B cell (primary cell): ENCODE measurements around the gene GPR3. TPM values are rescaled to one million over a fixed set of nuclear protein-coding genes. Genes with fewer than 3 reads are reported as not detected.
A peak's percentile ranks its signal among the peaks of the same experiment; 100 is the strongest.

ENCODE experiments used
- ATAC-seq: fragments of 200-7000 bp; cut with Tn5 transposase; one replicate; pipeline ENCODE4 v1.10.0; 2021; ENCODE audit warnings: low read depth, mild to moderate bottlenecking, moderate number of reproducible peaks, moderate library complexity
- CTCF ChIA-PET: fragments of 350-600 bp; sonication (Branson Sonifier 250); formaldehyde crosslinking; loops from one replicate; lab custom pipeline; 2021; ENCODE audit warnings: antibody characterized with exemption, inconsistent platforms; lab: Charles Lee
- POLR2A ChIA-PET: fragments of 350-600 bp; sonication (Branson Sonifier 250); formaldehyde crosslinking; loops from one replicate; lab custom pipeline; 2021; ENCODE audit warnings: antibody characterized with exemption; lab: Charles Lee
- DNase-seq: peaks from one replicate; pipeline ENCODE4 v3.0.0; 2013
- H2AFZ ChIP-seq: 2 replicates; pipeline ENCODE4 v1.6.1; 2012; ENCODE audit warnings: mild to moderate bottlenecking, low read depth, low read length; ENCODE audit not compliant: insufficient read depth, poor library complexity, severe bottlenecking
- H3K27ac ChIP-seq, 2 donors: 1 replicate in 1 of 2; 2 replicates in 1 of 2; pipeline ENCODE4 v1.5.1; 2012 to 2013; ENCODE audit warnings: low read length in 2 of 2, mild to moderate bottlenecking in 2 of 2, moderate library complexity in 1 of 2
- H3K27me3 ChIP-seq, 4 experiments: fragments of 200-600 bp in 1 of 4; sonication (generic) in 1 of 4; replicated peaks in 1 of 4; 1 replicate in 2 of 4; 2 replicates in 2 of 4; pipeline versions ENCODE4 v1.6.1 to v1.7.0; 2013 to 2016; ENCODE audit warnings: low read length in 3 of 4, mild to moderate bottlenecking in 2 of 4, mixed read lengths in 1 of 4, moderate library complexity in 1 of 4; ENCODE audit not compliant: insufficient read depth in 4 of 4, control insufficient read depth in 3 of 4; ENCODE audit errors: control extremely low read depth in 1 of 4
- H3K36me3 ChIP-seq, 2 experiments: replicated peaks in 1 of 2; 1 replicate in 1 of 2; 2 replicates in 1 of 2; pipeline versions ENCODE4 v1.6.1 to v1.7.1; 2013; ENCODE audit warnings: low read length in 1 of 2; ENCODE audit not compliant: insufficient read depth in 2 of 2, control insufficient read depth in 1 of 2; ENCODE audit errors: control extremely low read depth in 1 of 2, extremely low read depth in 1 of 2
- H3K4me1 ChIP-seq, 2 donors: fragments of 200-600 bp in 1 of 2; sonication (generic) in 1 of 2; 1 replicate in 1 of 2; 2 replicates in 1 of 2; pipeline versions ENCODE4 v1.5.1 to v1.6.1; 2013 to 2017; ENCODE audit warnings: low read length in 2 of 2; ENCODE audit not compliant: control insufficient read depth in 2 of 2, insufficient read depth in 2 of 2
- H3K4me2 ChIP-seq: replicated peaks from 2 replicates; pipeline ENCODE3; 2012; ENCODE audit warnings: mild to moderate bottlenecking, low read depth, low read length; ENCODE audit not compliant: poor library complexity, severe bottlenecking
- H3K4me3 ChIP-seq, 5 experiments: fragments of 200-600 bp in 1 of 5; sonication (generic) in 1 of 5; 1 replicate in 3 of 5; 2 replicates in 2 of 5; pipeline versions ENCODE4 v1.5.1 to v1.7.0; 2011 to 2016; ENCODE audit warnings: low read length in 4 of 5, mild to moderate bottlenecking in 4 of 5, low read depth in 2 of 5, control low read depth in 1 of 5, moderate library complexity in 1 of 5; ENCODE audit not compliant: insufficient read depth in 1 of 5; ENCODE audit errors: control extremely low read depth in 1 of 5, extremely low read depth in 1 of 5
- H3K79me2 ChIP-seq: fragments of 200-600 bp; sonication (generic); one replicate; pipeline ENCODE4 v1.6.0; 2016; ENCODE audit warnings: low read length; ENCODE audit not compliant: control insufficient read depth, insufficient read depth
- H3K9ac ChIP-seq: fragments of 200-600 bp; sonication (generic); 2 replicates; pipeline ENCODE4 v1.6.1; 2017; ENCODE audit warnings: mild to moderate bottlenecking, low read length, moderate library complexity
- H3K9me3 ChIP-seq, 3 donors: one replicate each; pipeline versions ENCODE4 v1.6.1 to v1.7.1; 2013; ENCODE audit warnings: low read length in 2 of 3; ENCODE audit not compliant: control insufficient read depth in 2 of 3, insufficient read depth in 1 of 3; ENCODE audit errors: control extremely low read depth in 1 of 3
- H4K20me1 ChIP-seq: 2 replicates; pipeline ENCODE4 v1.6.0; 2012; ENCODE audit warnings: mild to moderate bottlenecking, low read length; ENCODE audit not compliant: insufficient read depth, control insufficient read depth, poor library complexity, severe bottlenecking
- H3K27ac Mint-ChIP-seq: one replicate; pipeline ENCODE4 v1.8.0; 2021; ENCODE audit warnings: mixed read lengths
- H3K27me3 Mint-ChIP-seq: one replicate; pipeline ENCODE4 v1.8.0; 2021; ENCODE audit warnings: mixed read lengths
- H3K4me1 Mint-ChIP-seq: one replicate; pipeline ENCODE4 v1.8.0; 2021; ENCODE audit warnings: mixed read lengths
- H3K4me3 Mint-ChIP-seq: one replicate; pipeline ENCODE4 v1.8.0; 2021; ENCODE audit warnings: mixed read lengths
- H3K9me3 Mint-ChIP-seq: one replicate; pipeline ENCODE4 v1.8.0; 2022; ENCODE audit warnings: mixed read lengths; ENCODE audit not compliant: insufficient read depth
- EZH2 ChIP-seq: IDR thresholded peaks from 2 replicates; pipeline ENCODE4 v1.6.1; 2012; ENCODE audit warnings: borderline replicate concordance, low read depth, mild to moderate bottlenecking, moderate library complexity, low read length; ENCODE audit not compliant: insufficient read depth, poor library complexity, severe bottlenecking
- WGBS: methylation state at CpG from one replicate; pipeline ENCODE4 v1.1.5; 2013; ENCODE audit warnings: missing lambda C conversion rate; ENCODE audit not compliant: insufficient coverage; 5-methylcytosine and 5-hydroxymethylcytosine counted together
- intact Hi-C: fragments of 100-400 bp; cut with micrococcal nuclease; formaldehyde crosslinking; loops from one replicate; pipeline ENCODE4 v1.10.0; 2022
- polyA plus RNA-seq: library from polyadenylated mRNA; depleted of rRNA; stranded (reverse); fragments of >200 nt; gene quantifications from 2 replicates; pipeline ENCODE4 v1.2.3, GENCODE V29; 2012
- total RNA-seq, 2 donors: library from RNA; stranded (reverse); fragments of 120-200 nt in 1 of 2; gene quantifications; 1 replicate in 1 of 2; 2 replicates in 1 of 2; pipeline versions ENCODE4 v1.2.3 to v1.2.4, GENCODE V29; 2013 to 2022
- TF ChIP-seq, protein P1 (sequence below): fragments of 200-600 bp; IDR thresholded peaks from one replicate; pipeline ENCODE4 v1.8.0; 2022; ENCODE audit warnings: antibody characterized with exemption, mild to moderate bottlenecking

GPR3 gene
- total and polyA plus RNA-seq, 2 donors (not counting 1 experiment from before 2014, with no cell fraction given), result 3.3 TPM; not detected in 1

DNA sequence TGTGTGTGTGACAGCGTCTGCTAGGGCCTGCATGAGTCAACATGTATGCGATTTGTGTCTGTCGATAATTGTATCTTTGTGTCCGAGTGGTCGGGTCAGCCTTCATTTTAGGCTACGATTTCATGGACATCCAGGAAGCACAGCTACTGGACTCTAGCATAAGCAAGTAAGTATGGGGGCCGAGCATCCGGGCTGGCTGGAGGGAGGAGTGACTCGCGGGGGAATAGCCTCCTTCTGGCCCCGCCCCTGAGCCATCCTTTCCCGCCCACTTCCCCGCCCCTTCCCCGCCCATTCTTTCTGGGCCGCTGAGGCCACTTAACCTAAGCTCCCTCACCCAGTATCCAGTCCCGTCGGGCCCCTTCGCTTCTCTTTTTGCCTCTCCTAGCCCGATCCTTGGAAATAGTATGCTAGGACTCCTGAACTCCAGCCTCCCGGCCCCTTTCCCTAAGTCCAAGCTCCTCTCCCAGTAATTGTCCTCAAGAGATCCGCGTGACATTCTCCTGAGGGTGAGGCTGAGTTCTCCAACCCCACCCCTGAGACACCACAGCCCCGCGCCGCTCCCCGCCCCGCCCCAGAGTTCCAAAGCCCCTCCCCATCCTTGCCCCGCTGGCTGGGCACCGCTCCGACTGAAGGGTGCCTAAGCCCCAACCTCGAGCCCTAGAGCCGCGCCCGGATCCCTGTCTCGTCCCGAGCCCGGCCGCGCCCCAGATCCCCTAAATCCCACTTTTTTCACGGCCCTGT, 26.9 kb upstream of the GPR3 start:
- H3K27ac Mint-ChIP-seq, result peak overlapping the region; percentile 82
- WGBS, result 4% methylated on average over 37 of the region's 40 CpGs
- H4K20me1 ChIP-seq, result no peaks in the 10 kb centered on the region
- H3K4me1 Mint-ChIP-seq, result peaks cover 54% of the 10 kb centered on the region
- ChIA-PET POLR2A (interaction anchor here (0.6 to 4.7 kb wide), 11 partner anchors 8 to 822 kb away, joined by 3 to 14 read pairs (median 4); partner anchors contain the start of genes CD164L2 and SYTL1), CTCF (interaction anchor here (0.9 to 8.5 kb wide), 18 partner anchors 8 to 304 kb away, joined by 3 to 74 read pairs (median 4); partner anchors contain the start of genes GPR3 and SYTL1)
- H3K4me1 ChIP-seq, result peaks cover 33 to 47% of the 10 kb centered on the region in 2 donors
- peak overlapping the region; percentile 75 for H2AFZ ChIP-seq
- no peak overlapping the region for H3K27ac ChIP-seq
- H3K36me3 ChIP-seq, result no peaks in the 10 kb centered on the region
- H3K4me3 Mint-ChIP-seq, result peak overlapping the region; percentile 93
- H3K9me3 Mint-ChIP-seq, result no peaks in the 10 kb centered on the region
- no peaks in the 10 kb centered on the region for H3K27me3 ChIP-seq
- H3K4me3 ChIP-seq, result peak overlapping the region; percentile 32 to 74 (median 60)
- no peaks in the 10 kb centered on the region for H3K79me2 ChIP-seq
- ATAC-seq, result peak; percentile 70
- H3K4me2 ChIP-seq, result peak overlapping the region; percentile 99
- no peaks in the 10 kb centered on the region for H3K27me3 Mint-ChIP-seq
- DNase-seq, result peak; percentile 88
- TF ChIP-seq EZH2, result no peak
- TF ChIP-seq, protein P1, sequence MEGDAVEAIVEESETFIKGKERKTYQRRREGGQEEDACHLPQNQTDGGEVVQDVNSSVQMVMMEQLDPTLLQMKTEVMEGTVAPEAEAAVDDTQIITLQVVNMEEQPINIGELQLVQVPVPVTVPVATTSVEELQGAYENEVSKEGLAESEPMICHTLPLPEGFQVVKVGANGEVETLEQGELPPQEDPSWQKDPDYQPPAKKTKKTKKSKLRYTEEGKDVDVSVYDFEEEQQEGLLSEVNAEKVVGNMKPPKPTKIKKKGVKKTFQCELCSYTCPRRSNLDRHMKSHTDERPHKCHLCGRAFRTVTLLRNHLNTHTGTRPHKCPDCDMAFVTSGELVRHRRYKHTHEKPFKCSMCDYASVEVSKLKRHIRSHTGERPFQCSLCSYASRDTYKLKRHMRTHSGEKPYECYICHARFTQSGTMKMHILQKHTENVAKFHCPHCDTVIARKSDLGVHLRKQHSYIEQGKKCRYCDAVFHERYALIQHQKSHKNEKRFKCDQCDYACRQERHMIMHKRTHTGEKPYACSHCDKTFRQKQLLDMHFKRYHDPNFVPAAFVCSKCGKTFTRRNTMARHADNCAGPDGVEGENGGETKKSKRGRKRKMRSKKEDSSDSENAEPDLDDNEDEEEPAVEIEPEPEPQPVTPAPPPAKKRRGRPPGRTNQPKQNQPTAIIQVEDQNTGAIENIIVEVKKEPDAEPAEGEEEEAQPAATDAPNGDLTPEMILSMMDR, result no peak
- intact Hi-C loops, result loop anchor here (1.0 to 5.0 kb wide), 3 partner anchors 8 to 43 kb away; partner anchors contain the start of gene TMEM222
- no peaks in the 10 kb centered on the region for H3K9me3 ChIP-seq
- H3K9ac ChIP-seq, result peak overlapping the region; percentile 68

DNA sequence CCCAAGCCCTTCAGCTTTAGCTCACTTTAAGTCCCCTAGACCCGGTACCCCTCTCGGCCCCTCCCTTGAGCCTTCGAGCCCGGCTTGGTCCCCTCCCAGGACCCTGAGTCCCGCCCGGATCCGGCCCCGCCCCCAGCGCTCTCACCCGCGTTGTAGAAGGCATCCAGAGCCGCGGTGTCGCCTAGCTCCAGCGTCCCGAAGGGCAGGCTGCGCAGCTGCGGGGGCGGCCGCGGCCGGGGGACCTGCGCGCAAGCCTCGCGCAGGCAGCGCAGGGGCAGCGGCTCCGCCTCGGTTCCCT, 26.4 kb upstream of the GPR3 start:
- peak overlapping the region; percentile 93 for H3K4me3 Mint-ChIP-seq
- peak overlapping the region; percentile 82 for H3K27ac Mint-ChIP-seq
- no peaks in the 10 kb centered on the region for H3K79me2 ChIP-seq
- DNase-seq (peak; percentile 69), ATAC-seq (peak; percentile 44)
- H3K4me1 ChIP-seq, result peaks cover 33 to 49% of the 10 kb centered on the region in 2 donors
- no peak for TF ChIP-seq EZH2
- TF ChIP-seq, protein P1, result no peak
- intact Hi-C loops, result loop anchor here (5.0 kb wide), 1 partner anchor 44 kb away; the partner anchor contains the start of gene TMEM222
- no peaks in the 10 kb centered on the region for H3K9me3 Mint-ChIP-seq
- no peaks in the 10 kb centered on the region for H3K9me3 ChIP-seq
- peak overlapping the region; percentile 99 for H3K4me2 ChIP-seq
- no peaks in the 10 kb centered on the region for H3K27me3 Mint-ChIP-seq
- H2AFZ ChIP-seq, result peak overlapping the region; percentile 75
- no peak overlapping the region for H3K27ac ChIP-seq
- under 1% methylated on average over 30 of the region's 30 CpGs for WGBS
- CTCF ChIA-PET, result interaction anchor here (0.9 to 8.5 kb wide), 20 partner anchors 9 to 304 kb away, joined by 3 to 74 read pairs (median 4); partner anchors contain the start of genes CD164L2, GPR3 and SYTL1
- no peaks in the 10 kb centered on the region for H3K27me3 ChIP-seq
- peaks cover 56% of the 10 kb centered on the region for H3K4me1 Mint-ChIP-seq
- POLR2A ChIA-PET, result interaction anchor here (0.6 to 4.7 kb wide), 6 partner anchors 9 to 823 kb away, joined by 4 to 14 read pairs (median 7); partner anchors contain the start of gene SYTL1
- H4K20me1 ChIP-seq, result no peaks in the 10 kb centered on the region
- H3K36me3 ChIP-seq, result no peaks in the 10 kb centered on the region
- H3K4me3 ChIP-seq, result peak overlapping the region in 4 of 5 experiments; percentile 59 to 74 (median 64)
- H3K9ac ChIP-seq, result peak overlapping the region; percentile 68
